Endothelial cell of umbilical vein (primary cell): Measurements from ENCODE around the gene NUDT12.

Experiments
- EZH2 ChIP-seq: IDR thresholded peaks from 2 replicates; pipeline ENCODE4 v1.6.1; 2012; ENCODE audit warnings: borderline replicate concordance, low read depth, mild to moderate bottlenecking, moderate library complexity, low read length, inconsistent platforms; ENCODE audit not compliant: severe bottlenecking
- JUN ChIP-seq: IDR thresholded peaks from 2 replicates; pipeline ENCODE4 v1.6.1; 2011; ENCODE audit warnings: borderline replicate concordance, low read depth; ENCODE audit not compliant: insufficient read length, insufficient read depth
- POLR2A ChIP-seq: IDR thresholded peaks from 2 replicates; pipeline ENCODE4 v1.6.1; 2012; ENCODE audit warnings: low read depth, mild to moderate bottlenecking, control low read depth, low read length
- TF ChIP-seq, protein P1 (sequence below), 2 donors: IDR thresholded peaks; 1 replicate in 1 of 2; 2 replicates in 1 of 2; pipeline ENCODE4 v1.5.1; 2011; ENCODE audit warnings: low read length in 2 of 2, mild to moderate bottlenecking in 2 of 2, moderate library complexity in 2 of 2, control low read depth in 1 of 2, inconsistent platforms in 1 of 2, low read depth in 1 of 2; ENCODE audit not compliant: insufficient read depth in 1 of 2; ENCODE audit errors: extremely low read depth in 1 of 2

DNA sequence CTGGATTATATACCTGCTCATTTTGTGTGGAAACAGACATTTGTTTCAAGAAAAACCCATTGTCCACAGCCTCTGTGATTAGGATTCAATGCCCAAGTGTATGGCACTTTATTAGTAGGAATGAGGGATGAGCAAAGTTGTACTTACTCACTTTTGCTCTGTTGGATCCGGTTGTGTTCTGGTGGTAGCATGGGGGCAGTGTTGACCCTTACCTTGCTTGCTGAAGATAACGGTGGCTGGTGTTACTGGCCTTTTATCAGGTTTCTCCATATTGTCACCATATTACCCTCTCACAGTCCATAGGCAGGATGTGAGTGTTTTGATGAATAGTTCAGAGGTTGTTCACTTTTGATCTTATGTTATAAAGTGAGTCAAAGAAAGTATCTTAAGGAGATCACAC, 42.7 kb upstream of the NUDT12 start:
- TF ChIP-seq EZH2 (no peak), JUN (no peak), POLR2A (no peak)
- TF ChIP-seq, protein P1, sequence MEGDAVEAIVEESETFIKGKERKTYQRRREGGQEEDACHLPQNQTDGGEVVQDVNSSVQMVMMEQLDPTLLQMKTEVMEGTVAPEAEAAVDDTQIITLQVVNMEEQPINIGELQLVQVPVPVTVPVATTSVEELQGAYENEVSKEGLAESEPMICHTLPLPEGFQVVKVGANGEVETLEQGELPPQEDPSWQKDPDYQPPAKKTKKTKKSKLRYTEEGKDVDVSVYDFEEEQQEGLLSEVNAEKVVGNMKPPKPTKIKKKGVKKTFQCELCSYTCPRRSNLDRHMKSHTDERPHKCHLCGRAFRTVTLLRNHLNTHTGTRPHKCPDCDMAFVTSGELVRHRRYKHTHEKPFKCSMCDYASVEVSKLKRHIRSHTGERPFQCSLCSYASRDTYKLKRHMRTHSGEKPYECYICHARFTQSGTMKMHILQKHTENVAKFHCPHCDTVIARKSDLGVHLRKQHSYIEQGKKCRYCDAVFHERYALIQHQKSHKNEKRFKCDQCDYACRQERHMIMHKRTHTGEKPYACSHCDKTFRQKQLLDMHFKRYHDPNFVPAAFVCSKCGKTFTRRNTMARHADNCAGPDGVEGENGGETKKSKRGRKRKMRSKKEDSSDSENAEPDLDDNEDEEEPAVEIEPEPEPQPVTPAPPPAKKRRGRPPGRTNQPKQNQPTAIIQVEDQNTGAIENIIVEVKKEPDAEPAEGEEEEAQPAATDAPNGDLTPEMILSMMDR (IDR thresholded peaks at IDR 0.05; ENCODE audit: extremely low read depth in 1 of 2, insufficient read depth in 1 of 2, low read depth in 1 of 2, low read length in 2 of 2) = no peak
